SK-N-SH (cell line): ENCODE data around the gene RIN3. TPM values are rescaled to one million over a fixed set of nuclear protein-coding genes. Genes with fewer than 3 reads are reported as not detected.
A peak's percentile ranks its signal among the peaks of the same experiment; 100 is the strongest.

Source experiments
- CTCF ChIA-PET: fragments of 300-600, 350-600 bp; formaldehyde crosslinking; extraction: SDS; loops from one replicate; lab custom pipeline; 2021; lab: Yijun Ruan, JAX
- POLR2A ChIA-PET: fragments of 350-600 bp; sonication (Branson Sonifier 250); formaldehyde crosslinking; extraction: SDS; loops from one replicate; lab custom pipeline; 2020; ENCODE audit warnings: antibody characterized with exemption, inconsistent platforms; lab: Yijun Ruan, JAX
- DNase-seq: peaks from one replicate; pipeline ENCODE4 v3.0.0; 2012
- H2AFZ ChIP-seq: fragments of 200-600 bp; sonication (generic); 2 replicates; pipeline ENCODE4 v1.8.1; 2016; ENCODE audit warnings: antibody characterized with exemption, mild to moderate bottlenecking, low read depth
- H3F3A ChIP-seq: fragments of 200-600 bp; sonication (generic); replicated peaks from 2 replicates; pipeline ENCODE3; 2016; ENCODE audit warnings: antibody characterized with exemption, mild to moderate bottlenecking; ENCODE audit not compliant: insufficient read depth
- H3K27ac ChIP-seq, 2 experiments: fragments of 200-500 bp in 1 of 2; fragments of 200-600 bp in 1 of 2; sonication (Bioruptor generic) in 1 of 2; sonication (generic), shearing (Covaris generic) in 1 of 2; 2 replicates each; pipeline versions ENCODE4 v1.5.1 to v1.6.1; 2014 to 2016; ENCODE audit warnings: low read depth in 2 of 2, inconsistent platforms in 1 of 2, low read length in 1 of 2, mild to moderate bottlenecking in 1 of 2, mixed read lengths in 1 of 2
- H3K27me3 ChIP-seq: fragments of 200-600 bp; sonication (generic), shearing (Covaris generic); 2 replicates; pipeline ENCODE4 v1.6.1; 2016; ENCODE audit warnings: mixed run types; ENCODE audit not compliant: insufficient read depth
- H3K36me3 ChIP-seq, 2 experiments: fragments of 200-500 bp in 1 of 2; fragments of 200-600 bp in 1 of 2; sonication (Bioruptor generic) in 1 of 2; sonication (generic) in 1 of 2; replicated peaks in 1 of 2; 2 replicates each; pipeline versions ENCODE3 to v1.5.1; 2014 to 2016; ENCODE audit warnings: low read length in 1 of 2, mild to moderate bottlenecking in 1 of 2; ENCODE audit not compliant: insufficient read depth in 2 of 2, control insufficient read depth in 1 of 2
- H3K4me1 ChIP-seq, 2 experiments: fragments of 200-500 bp in 1 of 2; fragments of 200-600 bp in 1 of 2; sonication (Bioruptor generic) in 1 of 2; sonication (generic), shearing (Covaris generic) in 1 of 2; 2 replicates each; pipeline versions ENCODE4 v1.5.1 to v1.6.1; 2014 to 2016; ENCODE audit warnings: low read depth in 1 of 2, low read length in 1 of 2, mixed run types in 1 of 2; ENCODE audit not compliant: insufficient read depth in 2 of 2, control insufficient read depth in 1 of 2
- H3K4me2 ChIP-seq: fragments of 200-600 bp; sonication (generic), shearing (Covaris generic); 2 replicates; pipeline ENCODE4 v1.6.1; 2017; ENCODE audit warnings: mixed run types
- H3K4me3 ChIP-seq, 2 experiments: fragments of 200-500 bp in 1 of 2; fragments of 200-600 bp in 1 of 2; sonication (Bioruptor generic) in 1 of 2; sonication (generic), shearing (Covaris generic) in 1 of 2; 2 replicates each; pipeline versions ENCODE4 v1.5.1 to v1.8.1; 2014 to 2016; ENCODE audit warnings: low read depth in 2 of 2, inconsistent platforms in 1 of 2, low read length in 1 of 2, mild to moderate bottlenecking in 1 of 2, mixed read lengths in 1 of 2, moderate library complexity in 1 of 2
- H3K79me2 ChIP-seq: fragments of 200-600 bp; sonication (generic); 2 replicates; pipeline ENCODE4 v1.8.1; 2017; ENCODE audit warnings: mild to moderate bottlenecking; ENCODE audit not compliant: insufficient read depth
- H3K9ac ChIP-seq: fragments of 200-600 bp; sonication (generic); 2 replicates; pipeline ENCODE4 v1.6.1; 2017; ENCODE audit warnings: mixed run types
- H3K9me2 ChIP-seq: fragments of 200-600 bp; sonication (generic); 2 replicates; pipeline ENCODE4 v1.6.1; 2017; ENCODE audit warnings: mixed run types
- H3K9me3 ChIP-seq: fragments of 200-600 bp; sonication (generic); 2 replicates; pipeline ENCODE4 v1.6.1; 2017; ENCODE audit warnings: mixed run types, mild to moderate bottlenecking, moderate library complexity
- H4K20me1 ChIP-seq: fragments of 200-600 bp; sonication (generic); 2 replicates; pipeline ENCODE4 v1.6.1; 2017; ENCODE audit warnings: mild to moderate bottlenecking, mixed run types; ENCODE audit not compliant: insufficient read depth
- EP300 ChIP-seq, 2 experiments: IDR thresholded peaks; 2 replicates each; pipeline versions ENCODE4 v1.4.0 to v1.6.1; 2012; ENCODE audit warnings: borderline replicate concordance in 1 of 2, low read depth in 1 of 2, low read length in 1 of 2
- EZH2phosphoT487 ChIP-seq: fragments of 200-600 bp; sonication (generic); IDR thresholded peaks from 2 replicates; pipeline ENCODE4 v1.6.1; 2017; ENCODE audit warnings: low read depth, mixed run types, mild to moderate bottlenecking, antibody characterized with exemption, moderate library complexity, borderline replicate concordance
- FOSL2 ChIP-seq: IDR thresholded peaks from 2 replicates; pipeline ENCODE4 v1.4.0; 2012; ENCODE audit warnings: low read depth, mild to moderate bottlenecking, moderate library complexity, borderline replicate concordance
- GABPA ChIP-seq: IDR thresholded peaks from 2 replicates; pipeline ENCODE4 v1.4.0; 2012; ENCODE audit warnings: low read depth, mild to moderate bottlenecking
- GATA2 ChIP-seq: sonication (generic); formaldehyde crosslinking; IDR thresholded peaks from 2 replicates; pipeline ENCODE4 v1.5.0; 2020; ENCODE audit warnings: mild to moderate bottlenecking, missing genetic modification reagents
- MEF2A ChIP-seq: IDR thresholded peaks from 2 replicates; pipeline ENCODE4 v1.4.0; 2012; ENCODE audit warnings: low read depth, borderline replicate concordance
- MXI1 ChIP-seq: IDR thresholded peaks from 2 replicates; pipeline ENCODE4 v1.6.1; 2012; ENCODE audit warnings: mild to moderate bottlenecking, low read depth, low read length, improper control_type of control experiment
- NFIC ChIP-seq: IDR thresholded peaks from 2 replicates; pipeline ENCODE4 v1.4.0; 2012; ENCODE audit warnings: borderline replicate concordance
- NRF1 ChIP-seq: IDR thresholded peaks from 2 replicates; pipeline ENCODE4 v1.6.1; 2012; ENCODE audit warnings: low read depth, mild to moderate bottlenecking, low read length
- POLR2AphosphoS5 ChIP-seq: IDR thresholded peaks from 2 replicates; pipeline ENCODE4 v1.6.1; 2012; ENCODE audit warnings: low read depth, low read length
- RCOR1 ChIP-seq: fragments of 150-350 bp; IDR thresholded peaks from 2 replicates; pipeline ENCODE4 v1.6.1; 2017; ENCODE audit warnings: antibody characterized with exemption, low read length
- RFX5 ChIP-seq: IDR thresholded peaks from 2 replicates; pipeline ENCODE4 v1.6.1; 2012; ENCODE audit warnings: mild to moderate bottlenecking, improper control_type of control experiment, low read length
- RXRA ChIP-seq: IDR thresholded peaks from 2 replicates; pipeline ENCODE4 v1.4.0; 2012; ENCODE audit warnings: low read depth, mild to moderate bottlenecking, borderline replicate concordance
- SIN3A ChIP-seq: IDR thresholded peaks from 2 replicates; pipeline ENCODE4 v1.6.1; 2012; ENCODE audit warnings: low read depth, mild to moderate bottlenecking, low read length, moderate library complexity, borderline replicate concordance
- SMC3 ChIP-seq: IDR thresholded peaks from 2 replicates; pipeline ENCODE4 v1.6.1; 2012; ENCODE audit warnings: low read depth, low read length, improper control_type of control experiment
- TCF12 ChIP-seq: IDR thresholded peaks from 2 replicates; pipeline ENCODE4 v1.4.0; 2012
- YY1 ChIP-seq: IDR thresholded peaks from 2 replicates; pipeline ENCODE4 v1.4.0; 2012; ENCODE audit warnings: low read depth, mild to moderate bottlenecking
- WGBS: methylation state at CpG from one replicate; pipeline ENCODE4 v1.1.6; 2017; ENCODE audit warnings: low lambda C conversion rate; 5-methylcytosine and 5-hydroxymethylcytosine counted together
- polyA plus RNA-seq, 3 experiments: library from polyadenylated mRNA; depleted of rRNA; stranded (reverse); fragments of >200 nt; gene quantifications; 2 replicates each; pipeline ENCODE4 v1.2.3, GENCODE V29; 2012
- TF ChIP-seq, protein P1 (sequence below): IDR thresholded peaks from 2 replicates; pipeline ENCODE4 v1.4.0; 2012; ENCODE audit warnings: low read depth
- TF ChIP-seq, protein P2 (sequence below): IDR thresholded peaks from 2 replicates; pipeline ENCODE4 v1.6.1; 2012; ENCODE audit warnings: mild to moderate bottlenecking, low read depth, low read length, moderate library complexity
- TF ChIP-seq, protein P3 (sequence below): IDR thresholded peaks from 2 replicates; pipeline ENCODE4; 2012
- TF ChIP-seq, protein P4 (sequence below): fragments of 150-350 bp; IDR thresholded peaks from 2 replicates; pipeline ENCODE4 v1.6.1; 2016; ENCODE audit warnings: mild to moderate bottlenecking, low read depth, low read length
- TF ChIP-seq, protein P5 (sequence below): IDR thresholded peaks from 2 replicates; pipeline ENCODE4 v1.4.0; 2012; ENCODE audit warnings: low read depth, borderline replicate concordance
- TF ChIP-seq, protein P6 (sequence below): fragments of 150-350 bp; IDR thresholded peaks from 2 replicates; pipeline ENCODE4 v1.6.1; 2017; ENCODE audit warnings: antibody characterized with exemption, low read length, low read depth, borderline replicate concordance

Gene RIN3
- polyA plus RNA-seq, 1 of the 3 experiments (the other 2 are of a cell fraction), result 12.4 TPM

DNA sequence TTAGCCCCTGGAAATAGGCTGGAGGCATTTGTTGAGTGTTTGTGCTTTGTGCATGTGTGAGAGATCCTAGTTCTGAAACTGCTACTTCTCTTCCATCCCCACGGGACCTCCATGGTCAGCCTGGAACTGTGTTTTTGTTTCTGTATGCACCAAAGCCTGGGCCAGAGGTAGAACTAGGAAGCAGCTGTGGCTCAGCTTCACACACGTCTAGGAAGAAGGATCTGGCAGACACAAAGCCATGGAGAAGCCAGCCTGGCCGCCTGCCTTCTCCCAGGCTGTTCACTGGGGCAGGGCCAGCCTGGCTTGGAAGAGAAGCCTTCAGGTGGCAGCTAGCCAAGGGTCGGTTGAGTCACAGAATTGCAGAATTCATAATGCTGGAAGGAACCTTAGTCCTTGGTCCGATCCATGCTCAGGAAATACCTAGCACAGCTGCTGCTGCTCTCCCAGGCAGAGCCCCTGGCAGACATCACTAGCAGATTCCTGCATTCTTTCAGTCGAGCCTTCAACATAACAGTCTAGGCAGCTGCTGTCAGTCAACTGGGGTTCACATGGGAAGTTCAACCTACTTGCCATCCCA is 27.0 kb downstream of the RIN3 start:
- Histone ChIP-seq H3F3A (peaks cover 29% of the 10 kb centered on the region), H2AFZ (no peak overlapping the region; the same call in 1 of the 2 replicates), H3K9me3 (no peaks in the 10 kb centered on the region), H3K4me3 (peak overlapping the region in 1 of 2 experiments; percentile 6; a peak in 1 of 4 replicates), H3K79me2 (peaks cover 72% of the 10 kb centered on the region), H3K4me1 (peaks cover 0 to 22% of the 10 kb centered on the region in 2 experiments; a peak in 3 of 4 replicates), H3K36me3 (no peaks in the 10 kb centered on the region), H3K4me2 (peak overlapping the region; percentile 72), H3K9ac (peak overlapping the region; percentile 63), H3K27me3 (no peaks in the 10 kb centered on the region), H4K20me1 (no peaks in the 10 kb centered on the region), H3K27ac (peak overlapping the region; percentile 88 to 97), H3K9me2 (no peaks in the 10 kb centered on the region)
- ChIA-PET CTCF (no interaction called here), POLR2A (no interaction called here)
- DNase-seq, result peak; percentile 30
- WGBS, result 0% methylated on average over 5 of the region's 6 CpGs
- TF ChIP-seq, protein P1, sequence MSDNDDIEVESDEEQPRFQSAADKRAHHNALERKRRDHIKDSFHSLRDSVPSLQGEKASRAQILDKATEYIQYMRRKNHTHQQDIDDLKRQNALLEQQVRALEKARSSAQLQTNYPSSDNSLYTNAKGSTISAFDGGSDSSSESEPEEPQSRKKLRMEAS, result peak; percentile 79; the same call in 1 of the 2 replicates
- TF ChIP-seq MEF2A, result no peak
- peak; percentile 36 to 70; a peak in 2 of 4 replicates for TF ChIP-seq EP300 (IDR thresholded peaks at IDR 0.05; ENCODE audit: borderline replicate concordance in 1 of 2, low read depth in 1 of 2, low read length in 1 of 2)
- peak; percentile 67; the same call in 1 of the 2 replicates for TF ChIP-seq YY1
- peak; percentile 89 for TF ChIP-seq FOSL2
- peak; percentile 43; the same call in 1 of the 2 replicates for TF ChIP-seq GABPA
- TF ChIP-seq EZH2phosphoT487, result no peak
- peak; percentile 53; the same call in 1 of the 2 replicates for TF ChIP-seq RXRA
- TF ChIP-seq, protein P2, sequence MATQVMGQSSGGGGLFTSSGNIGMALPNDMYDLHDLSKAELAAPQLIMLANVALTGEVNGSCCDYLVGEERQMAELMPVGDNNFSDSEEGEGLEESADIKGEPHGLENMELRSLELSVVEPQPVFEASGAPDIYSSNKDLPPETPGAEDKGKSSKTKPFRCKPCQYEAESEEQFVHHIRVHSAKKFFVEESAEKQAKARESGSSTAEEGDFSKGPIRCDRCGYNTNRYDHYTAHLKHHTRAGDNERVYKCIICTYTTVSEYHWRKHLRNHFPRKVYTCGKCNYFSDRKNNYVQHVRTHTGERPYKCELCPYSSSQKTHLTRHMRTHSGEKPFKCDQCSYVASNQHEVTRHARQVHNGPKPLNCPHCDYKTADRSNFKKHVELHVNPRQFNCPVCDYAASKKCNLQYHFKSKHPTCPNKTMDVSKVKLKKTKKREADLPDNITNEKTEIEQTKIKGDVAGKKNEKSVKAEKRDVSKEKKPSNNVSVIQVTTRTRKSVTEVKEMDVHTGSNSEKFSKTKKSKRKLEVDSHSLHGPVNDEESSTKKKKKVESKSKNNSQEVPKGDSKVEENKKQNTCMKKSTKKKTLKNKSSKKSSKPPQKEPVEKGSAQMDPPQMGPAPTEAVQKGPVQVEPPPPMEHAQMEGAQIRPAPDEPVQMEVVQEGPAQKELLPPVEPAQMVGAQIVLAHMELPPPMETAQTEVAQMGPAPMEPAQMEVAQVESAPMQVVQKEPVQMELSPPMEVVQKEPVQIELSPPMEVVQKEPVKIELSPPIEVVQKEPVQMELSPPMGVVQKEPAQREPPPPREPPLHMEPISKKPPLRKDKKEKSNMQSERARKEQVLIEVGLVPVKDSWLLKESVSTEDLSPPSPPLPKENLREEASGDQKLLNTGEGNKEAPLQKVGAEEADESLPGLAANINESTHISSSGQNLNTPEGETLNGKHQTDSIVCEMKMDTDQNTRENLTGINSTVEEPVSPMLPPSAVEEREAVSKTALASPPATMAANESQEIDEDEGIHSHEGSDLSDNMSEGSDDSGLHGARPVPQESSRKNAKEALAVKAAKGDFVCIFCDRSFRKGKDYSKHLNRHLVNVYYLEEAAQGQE, result peak; percentile 70; the same call in 1 of the 2 replicates
- TF ChIP-seq, protein P3, sequence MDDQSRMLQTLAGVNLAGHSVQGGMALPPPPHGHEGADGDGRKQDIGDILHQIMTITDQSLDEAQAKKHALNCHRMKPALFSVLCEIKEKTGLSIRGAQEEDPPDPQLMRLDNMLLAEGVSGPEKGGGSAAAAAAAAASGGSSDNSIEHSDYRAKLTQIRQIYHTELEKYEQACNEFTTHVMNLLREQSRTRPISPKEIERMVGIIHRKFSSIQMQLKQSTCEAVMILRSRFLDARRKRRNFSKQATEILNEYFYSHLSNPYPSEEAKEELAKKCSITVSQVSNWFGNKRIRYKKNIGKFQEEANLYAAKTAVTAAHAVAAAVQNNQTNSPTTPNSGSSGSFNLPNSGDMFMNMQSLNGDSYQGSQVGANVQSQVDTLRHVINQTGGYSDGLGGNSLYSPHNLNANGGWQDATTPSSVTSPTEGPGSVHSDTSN, result peak; percentile 92
- no peak for TF ChIP-seq RFX5
- TF ChIP-seq GATA2 (CRISPR knock-in tag), result no peak
- no peak for TF ChIP-seq RCOR1
- peak; percentile 94 for TF ChIP-seq TCF12
- TF ChIP-seq NFIC, result peak; percentile 98
- TF ChIP-seq SIN3A, result peak; percentile 68; the same call in 1 of the 2 replicates
- TF ChIP-seq MXI1, result 0 out of 2 replicates have a peak, but pooled peaks have one; percentile 21
- TF ChIP-seq NRF1, result no peak
- TF ChIP-seq SMC3, result no peak
- TF ChIP-seq, protein P4, sequence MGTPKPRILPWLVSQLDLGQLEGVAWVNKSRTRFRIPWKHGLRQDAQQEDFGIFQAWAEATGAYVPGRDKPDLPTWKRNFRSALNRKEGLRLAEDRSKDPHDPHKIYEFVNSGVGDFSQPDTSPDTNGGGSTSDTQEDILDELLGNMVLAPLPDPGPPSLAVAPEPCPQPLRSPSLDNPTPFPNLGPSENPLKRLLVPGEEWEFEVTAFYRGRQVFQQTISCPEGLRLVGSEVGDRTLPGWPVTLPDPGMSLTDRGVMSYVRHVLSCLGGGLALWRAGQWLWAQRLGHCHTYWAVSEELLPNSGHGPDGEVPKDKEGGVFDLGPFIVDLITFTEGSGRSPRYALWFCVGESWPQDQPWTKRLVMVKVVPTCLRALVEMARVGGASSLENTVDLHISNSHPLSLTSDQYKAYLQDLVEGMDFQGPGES, result no peak
- TF ChIP-seq, protein P5, sequence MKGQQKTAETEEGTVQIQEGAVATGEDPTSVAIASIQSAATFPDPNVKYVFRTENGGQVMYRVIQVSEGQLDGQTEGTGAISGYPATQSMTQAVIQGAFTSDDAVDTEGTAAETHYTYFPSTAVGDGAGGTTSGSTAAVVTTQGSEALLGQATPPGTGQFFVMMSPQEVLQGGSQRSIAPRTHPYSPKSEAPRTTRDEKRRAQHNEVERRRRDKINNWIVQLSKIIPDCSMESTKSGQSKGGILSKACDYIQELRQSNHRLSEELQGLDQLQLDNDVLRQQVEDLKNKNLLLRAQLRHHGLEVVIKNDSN, result 0 out of 2 replicates have a peak, but pooled peaks have one; percentile 34
- TF ChIP-seq, protein P6, sequence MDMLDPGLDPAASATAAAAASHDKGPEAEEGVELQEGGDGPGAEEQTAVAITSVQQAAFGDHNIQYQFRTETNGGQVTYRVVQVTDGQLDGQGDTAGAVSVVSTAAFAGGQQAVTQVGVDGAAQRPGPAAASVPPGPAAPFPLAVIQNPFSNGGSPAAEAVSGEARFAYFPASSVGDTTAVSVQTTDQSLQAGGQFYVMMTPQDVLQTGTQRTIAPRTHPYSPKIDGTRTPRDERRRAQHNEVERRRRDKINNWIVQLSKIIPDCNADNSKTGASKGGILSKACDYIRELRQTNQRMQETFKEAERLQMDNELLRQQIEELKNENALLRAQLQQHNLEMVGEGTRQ, result no peak
- peak; percentile 60; the same call in 1 of the 2 replicates for TF ChIP-seq POLR2AphosphoS5
